Measurements from ENCODE around the gene IYD.

Gene IYD

DNA sequence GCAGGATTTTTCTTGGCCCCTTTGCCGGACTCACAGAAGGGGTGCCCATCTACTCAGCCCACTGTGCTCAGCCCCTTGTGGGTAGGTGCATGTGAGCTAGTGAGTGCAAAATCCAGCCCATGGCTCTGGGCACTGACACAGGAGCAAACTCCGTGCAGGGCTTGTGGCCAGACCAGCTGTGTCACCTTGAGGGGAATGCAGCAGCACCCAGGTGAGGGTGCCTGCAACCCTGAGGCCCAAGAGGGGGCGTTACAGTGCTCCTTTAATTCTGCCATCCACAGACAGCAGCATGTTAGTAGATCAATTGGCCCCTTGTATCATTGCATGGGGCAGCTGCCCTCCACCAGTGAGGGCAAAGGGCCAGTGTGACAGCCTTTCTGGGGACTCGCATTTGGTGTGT is 12.9 kb upstream of the IYD start:
- no peak for DNase-seq (ENCODE audit: low read depth)
- TF ChIP-seq, protein P1, sequence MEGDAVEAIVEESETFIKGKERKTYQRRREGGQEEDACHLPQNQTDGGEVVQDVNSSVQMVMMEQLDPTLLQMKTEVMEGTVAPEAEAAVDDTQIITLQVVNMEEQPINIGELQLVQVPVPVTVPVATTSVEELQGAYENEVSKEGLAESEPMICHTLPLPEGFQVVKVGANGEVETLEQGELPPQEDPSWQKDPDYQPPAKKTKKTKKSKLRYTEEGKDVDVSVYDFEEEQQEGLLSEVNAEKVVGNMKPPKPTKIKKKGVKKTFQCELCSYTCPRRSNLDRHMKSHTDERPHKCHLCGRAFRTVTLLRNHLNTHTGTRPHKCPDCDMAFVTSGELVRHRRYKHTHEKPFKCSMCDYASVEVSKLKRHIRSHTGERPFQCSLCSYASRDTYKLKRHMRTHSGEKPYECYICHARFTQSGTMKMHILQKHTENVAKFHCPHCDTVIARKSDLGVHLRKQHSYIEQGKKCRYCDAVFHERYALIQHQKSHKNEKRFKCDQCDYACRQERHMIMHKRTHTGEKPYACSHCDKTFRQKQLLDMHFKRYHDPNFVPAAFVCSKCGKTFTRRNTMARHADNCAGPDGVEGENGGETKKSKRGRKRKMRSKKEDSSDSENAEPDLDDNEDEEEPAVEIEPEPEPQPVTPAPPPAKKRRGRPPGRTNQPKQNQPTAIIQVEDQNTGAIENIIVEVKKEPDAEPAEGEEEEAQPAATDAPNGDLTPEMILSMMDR (conservative IDR thresholded peaks at IDR 0.05; ENCODE audit: control insufficient read depth, insufficient read depth, low read depth, low read length), result no peak

DNA sequence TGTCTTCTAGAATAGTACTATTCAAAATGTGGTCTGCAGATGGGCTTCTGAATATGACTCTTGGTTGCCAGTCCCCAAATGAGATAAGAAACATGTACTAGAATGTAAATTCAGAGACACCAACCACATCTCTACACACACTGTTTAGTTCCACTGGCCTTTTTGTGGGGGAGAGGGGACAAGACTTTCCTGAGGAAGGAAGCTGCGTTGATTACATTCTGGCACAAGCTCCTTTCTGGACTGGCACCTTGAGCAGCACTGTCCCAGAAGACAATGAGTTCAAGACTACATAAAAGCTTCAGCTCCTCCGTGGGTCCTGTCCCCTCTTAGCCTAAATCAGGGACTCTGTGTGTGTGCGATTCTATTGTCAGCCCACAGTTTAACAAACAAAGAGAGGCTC is 6.9 kb upstream of the IYD start:
- TF ChIP-seq, protein P1 (conservative IDR thresholded peaks at IDR 0.05; ENCODE audit: control insufficient read depth, insufficient read depth, low read depth, low read length), result no peak
- no peak overlapping the region for H3K4me3 ChIP-seq (ENCODE audit: control insufficient read depth, low read depth, low read length)
- DNase-seq (ENCODE audit: low read depth), result no peak

More for the DNA sequence above, 12.9 kb upstream of the IYD start:
- H3K4me3 ChIP-seq (ENCODE audit: control insufficient read depth, low read depth, low read length), result no peak overlapping the region

DNA sequence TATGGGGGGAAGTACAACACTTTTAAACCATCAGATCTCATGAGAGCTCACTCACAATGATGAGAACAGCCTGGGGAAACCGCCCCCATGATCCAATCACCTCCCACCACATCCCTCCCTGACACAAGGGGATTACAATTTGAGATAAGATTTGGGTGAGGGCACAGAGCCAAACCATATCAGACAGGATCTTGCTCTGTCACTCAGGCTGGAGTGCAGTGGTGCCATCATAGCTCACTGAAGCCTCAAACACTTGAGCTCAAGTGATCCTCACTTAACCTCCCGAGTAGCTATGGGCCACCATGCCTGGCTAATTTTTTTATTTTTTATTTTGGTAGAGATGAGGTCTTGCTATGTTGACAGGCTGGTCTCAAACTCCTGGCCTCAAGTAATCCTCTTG is 5.1 kb upstream of the IYD start:
- DNase-seq (ENCODE audit: low read depth), result no peak
- TF ChIP-seq, protein P1 (conservative IDR thresholded peaks at IDR 0.05; ENCODE audit: control insufficient read depth, insufficient read depth, low read depth, low read length), result no peak
- no peak overlapping the region for H3K4me3 ChIP-seq (ENCODE audit: control insufficient read depth, low read depth, low read length)

DNA sequence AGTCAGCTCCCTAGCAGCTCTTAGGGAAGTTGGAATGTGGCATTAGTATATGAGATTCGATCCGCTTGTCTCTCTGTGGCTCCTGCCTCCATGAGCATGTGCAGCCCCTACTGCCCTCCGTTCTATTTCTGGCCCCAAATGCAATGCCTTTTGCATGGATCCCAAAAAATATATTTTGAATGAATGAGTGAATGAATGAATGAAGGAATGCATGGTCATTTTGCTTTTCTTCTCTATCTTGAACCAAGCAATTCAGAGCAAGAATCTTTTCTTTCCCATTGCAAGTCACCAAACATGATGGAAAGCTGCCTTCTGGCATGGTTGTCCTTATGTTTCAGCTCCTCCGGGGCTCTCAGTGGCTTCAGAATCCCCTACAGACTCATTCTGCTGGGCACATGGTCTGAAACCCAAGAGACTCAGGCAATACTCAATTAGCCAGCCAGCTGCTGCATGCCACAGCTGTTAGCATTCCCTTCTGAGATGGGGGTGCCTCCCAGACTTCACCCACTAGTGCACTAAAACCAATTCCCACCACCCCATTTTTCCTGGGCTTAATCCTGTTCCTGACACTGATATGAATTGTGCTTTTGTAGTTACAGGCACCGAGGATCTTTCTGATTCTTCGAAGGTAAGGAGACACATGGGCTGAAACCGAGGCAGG is 2.6 kb upstream of the IYD start:
- TF ChIP-seq, protein P1 (conservative IDR thresholded peaks at IDR 0.05; ENCODE audit: control insufficient read depth, insufficient read depth, low read depth, low read length), result no peak
- DNase-seq (ENCODE audit: low read depth), result no peak
- no peak overlapping the region for H3K4me3 ChIP-seq (ENCODE audit: control insufficient read depth, low read depth, low read length)

DNA sequence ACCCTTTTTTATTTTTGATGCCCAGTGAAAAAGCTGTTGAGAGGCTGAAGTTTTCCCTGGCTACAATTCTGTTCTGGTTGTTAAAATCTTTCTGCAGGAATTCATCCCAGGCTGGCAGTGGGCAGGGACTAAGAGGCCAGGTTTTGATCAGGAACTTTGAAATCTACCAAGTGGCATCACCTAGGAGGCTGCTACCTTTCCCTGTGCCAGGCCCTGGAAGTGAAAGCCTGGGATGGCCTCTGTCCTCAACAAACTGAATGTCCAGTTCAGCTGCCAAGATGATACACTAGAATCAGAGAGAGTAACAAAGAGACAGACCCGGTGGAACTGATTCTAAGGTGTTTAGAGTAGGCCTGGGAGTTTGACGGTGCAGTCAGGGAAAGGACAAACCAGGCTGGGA is 596 bp downstream of the IYD start:
- DNase-seq (ENCODE audit: low read depth), result no peak

DNA sequence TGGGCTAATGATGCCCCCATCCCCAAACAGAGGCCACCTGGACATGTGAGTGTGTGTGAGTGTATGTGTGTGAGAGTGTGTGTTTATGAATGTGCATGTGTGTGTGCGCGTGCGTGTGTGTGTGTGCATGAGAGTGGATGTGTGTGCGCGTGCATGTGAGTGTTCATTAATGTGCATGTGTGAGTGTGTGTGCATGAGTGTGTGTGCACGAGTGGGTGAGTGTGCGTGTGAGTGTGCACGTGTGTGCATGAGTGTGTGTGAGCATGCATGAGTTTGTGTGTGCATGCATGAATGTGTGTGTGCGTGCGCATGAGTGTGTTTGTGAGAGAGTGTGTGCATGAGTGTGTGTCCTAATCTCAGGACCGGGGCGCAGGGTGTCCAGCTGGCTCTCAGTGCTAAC is 1.3 kb downstream of the IYD start:
- H3K4me3 ChIP-seq (ENCODE audit: control insufficient read depth, low read depth, low read length), result no peak overlapping the region
- TF ChIP-seq, protein P1 (conservative IDR thresholded peaks at IDR 0.05; ENCODE audit: control insufficient read depth, insufficient read depth, low read depth, low read length), result no peak
- no peak for DNase-seq (ENCODE audit: low read depth)

More for the DNA sequence above, 596 bp downstream of the IYD start:
- no peak overlapping the region for H3K4me3 ChIP-seq (ENCODE audit: control insufficient read depth, low read depth, low read length)
- TF ChIP-seq, protein P1 (conservative IDR thresholded peaks at IDR 0.05; ENCODE audit: control insufficient read depth, insufficient read depth, low read depth, low read length), result no peak

DNA sequence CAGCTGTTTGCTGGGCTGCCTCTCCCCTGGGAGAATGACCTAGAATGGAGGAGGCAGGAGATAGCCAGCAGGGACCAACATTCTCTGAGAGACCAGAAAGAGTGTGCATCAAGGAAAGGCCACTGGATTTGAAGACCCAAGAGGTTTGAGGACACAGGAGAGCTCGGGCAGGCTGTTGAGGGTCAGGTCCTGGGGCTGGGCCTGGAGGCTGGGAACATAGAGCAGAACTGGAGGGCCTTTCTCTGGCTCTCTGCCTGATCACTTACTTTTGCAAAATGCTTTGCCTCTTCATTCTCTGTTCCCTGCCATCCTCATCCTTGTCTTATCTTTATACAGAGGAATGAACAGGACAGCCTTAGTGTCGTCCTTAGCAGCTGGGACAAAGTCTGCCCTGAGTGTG is 2.5 kb downstream of the IYD start:
- no peak overlapping the region for H3K4me3 ChIP-seq (ENCODE audit: control insufficient read depth, low read depth, low read length)
- DNase-seq (ENCODE audit: low read depth), result no peak
- TF ChIP-seq, protein P1 (conservative IDR thresholded peaks at IDR 0.05; ENCODE audit: control insufficient read depth, insufficient read depth, low read depth, low read length), result no peak

Data from fibroblast of mammary gland (primary cell).